Ovary (tissue), 3 donors: ENCODE results near the gene NT5C.

Experiments used
- POLR2A ChIP-seq: fragments of 450-650 bp; IDR thresholded peaks from one replicate; pipeline ENCODE4 v1.6.1; 2017; ENCODE audit warnings: antibody characterized with exemption, mild to moderate bottlenecking, moderate library complexity
- TF ChIP-seq, protein P1 (sequence below), 3 donors: fragments of 450-650 bp in 2 of 3; fragments of 200-600 bp in 1 of 3; IDR thresholded peaks; one replicate each; pipeline versions ENCODE4 v1.5.1 to v1.8.0; 2016 to 2022; ENCODE audit warnings: antibody characterized with exemption in 3 of 3, mild to moderate bottlenecking in 1 of 3
- donor health status: DM: no; HTN: no; CAD: no.

DNA sequence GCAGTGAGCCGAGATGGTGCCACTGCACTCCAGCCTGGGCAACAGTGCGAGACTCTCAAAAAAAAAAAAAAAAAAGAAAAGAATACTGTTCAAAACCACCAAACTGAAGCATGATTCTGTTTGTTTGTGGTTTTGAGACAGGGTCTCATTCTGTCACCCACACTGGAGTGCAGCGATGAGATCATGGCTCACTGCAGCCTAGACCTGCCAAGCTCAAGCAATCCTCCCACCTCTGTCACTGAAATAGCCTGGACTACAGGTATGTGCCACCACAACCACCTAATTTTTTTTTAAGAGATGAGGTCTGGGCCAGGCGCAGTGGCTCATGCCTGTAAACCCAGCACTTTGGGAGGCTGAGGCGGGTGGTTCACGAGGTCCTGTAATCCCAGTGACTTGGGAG is 46.9 kb upstream of the NT5C start:
- no peak for TF ChIP-seq POLR2A
- TF ChIP-seq, protein P1, sequence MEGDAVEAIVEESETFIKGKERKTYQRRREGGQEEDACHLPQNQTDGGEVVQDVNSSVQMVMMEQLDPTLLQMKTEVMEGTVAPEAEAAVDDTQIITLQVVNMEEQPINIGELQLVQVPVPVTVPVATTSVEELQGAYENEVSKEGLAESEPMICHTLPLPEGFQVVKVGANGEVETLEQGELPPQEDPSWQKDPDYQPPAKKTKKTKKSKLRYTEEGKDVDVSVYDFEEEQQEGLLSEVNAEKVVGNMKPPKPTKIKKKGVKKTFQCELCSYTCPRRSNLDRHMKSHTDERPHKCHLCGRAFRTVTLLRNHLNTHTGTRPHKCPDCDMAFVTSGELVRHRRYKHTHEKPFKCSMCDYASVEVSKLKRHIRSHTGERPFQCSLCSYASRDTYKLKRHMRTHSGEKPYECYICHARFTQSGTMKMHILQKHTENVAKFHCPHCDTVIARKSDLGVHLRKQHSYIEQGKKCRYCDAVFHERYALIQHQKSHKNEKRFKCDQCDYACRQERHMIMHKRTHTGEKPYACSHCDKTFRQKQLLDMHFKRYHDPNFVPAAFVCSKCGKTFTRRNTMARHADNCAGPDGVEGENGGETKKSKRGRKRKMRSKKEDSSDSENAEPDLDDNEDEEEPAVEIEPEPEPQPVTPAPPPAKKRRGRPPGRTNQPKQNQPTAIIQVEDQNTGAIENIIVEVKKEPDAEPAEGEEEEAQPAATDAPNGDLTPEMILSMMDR (IDR thresholded peaks at IDR 0.05) = no peak
